ENCODE results near the gene FUT2.
"Not testable (repeated sequence)": the region's sequence is repeated elsewhere in the genome, so short reads cannot be mapped to it uniquely, and the experiment has no call there.

Gene FUT2

GRCh38 chr19:48676487-48676886 is 19.3 kb upstream of the FUT2 start:
- Histone ChIP-seq H3K9me3 (ENCODE audit: insufficient read depth, low read depth, low read length) (no peaks in the 10 kb centered on the region), H3K4me1 (ENCODE audit: insufficient read depth, low read length, poor library complexity, severe bottlenecking) (peaks cover 5% of the 10 kb centered on the region), H3K4me2 (ENCODE audit: low read depth, low read length, poor library complexity, severe bottlenecking) (no peak overlapping the region), H3K36me3 (ENCODE audit: insufficient read depth, low read length) (no peaks in the 10 kb centered on the region), H3K79me2 (ENCODE audit: insufficient read depth, low read length) (no peaks in the 10 kb centered on the region), H3K9ac (ENCODE audit: low read depth, low read length, poor library complexity, severe bottlenecking) (no peak overlapping the region), H3F3A (ENCODE audit: low read depth) (no peaks in the 10 kb centered on the region), H3K27me3 (ENCODE audit: insufficient read depth, low read length, poor library complexity, severe bottlenecking) (no peaks in the 10 kb centered on the region), H4K20me1 (ENCODE audit: insufficient read depth, low read length, poor library complexity, severe bottlenecking) (no peaks in the 10 kb centered on the region), H3K4me3 (ENCODE audit: low read length, poor library complexity, severe bottlenecking) (no peak overlapping the region), H3K9me2 (replicated peaks; ENCODE audit: low read depth, low read length) (no peaks in the 10 kb centered on the region), H2AFZ (ENCODE audit: low read length) (no peak overlapping the region)
- no peak for TF ChIP-seq EZH2phosphoT487 (IDR thresholded peaks at IDR 0.05; ENCODE audit: borderline replicate concordance)
- no peak for TF ChIP-seq CTCF (conservative IDR thresholded peaks at IDR 0.05; ENCODE audit: low read length)

- peaks cover 5% of the 10 kb centered on the region for H3K4me1 ChIP-seq (ENCODE audit: insufficient read depth, low read length, poor library complexity, severe bottlenecking)
- no peak overlapping the region for H3K4me2 ChIP-seq (ENCODE audit: low read depth, low read length, poor library complexity, severe bottlenecking)
- H3K27me3 ChIP-seq (ENCODE audit: insufficient read depth, low read length, poor library complexity, severe bottlenecking) = no peaks in the 10 kb centered on the region
- no peaks in the 10 kb centered on the region for H3K79me2 ChIP-seq (ENCODE audit: insufficient read depth, low read length)
- no peaks in the 10 kb centered on the region for H3F3A ChIP-seq (ENCODE audit: low read depth)
- no peak overlapping the region for H3K4me3 ChIP-seq (ENCODE audit: low read length, poor library complexity, severe bottlenecking)
- H3K36me3 ChIP-seq (ENCODE audit: insufficient read depth, low read length) = no peaks in the 10 kb centered on the region
- no peak overlapping the region for H3K9ac ChIP-seq (ENCODE audit: low read depth, low read length, poor library complexity, severe bottlenecking)
- no peaks in the 10 kb centered on the region for H3K9me2 ChIP-seq (replicated peaks; ENCODE audit: low read depth, low read length)
- TF ChIP-seq CTCF (conservative IDR thresholded peaks at IDR 0.05; ENCODE audit: low read length) (no peak), EZH2phosphoT487 (IDR thresholded peaks at IDR 0.05; ENCODE audit: borderline replicate concordance) (no peak)
- no peak overlapping the region for H2AFZ ChIP-seq (ENCODE audit: low read length)
- no peaks in the 10 kb centered on the region for H4K20me1 ChIP-seq (ENCODE audit: insufficient read depth, low read length, poor library complexity, severe bottlenecking)
- no peaks in the 10 kb centered on the region for H3K9me3 ChIP-seq (ENCODE audit: insufficient read depth, low read depth, low read length)
These were observed 18.9 kb upstream of the FUT2 start for GRCh38 chr19:48676887-48677286.

- no peaks in the 10 kb centered on the region for H3K27me3 ChIP-seq (ENCODE audit: insufficient read depth, low read length, poor library complexity, severe bottlenecking)
- no peak overlapping the region for H2AFZ ChIP-seq (ENCODE audit: low read length)
- H3K79me2 ChIP-seq (ENCODE audit: insufficient read depth, low read length) = no peaks in the 10 kb centered on the region
- no peaks in the 10 kb centered on the region for H3K9me2 ChIP-seq (replicated peaks; ENCODE audit: low read depth, low read length)
- H3K9ac ChIP-seq (ENCODE audit: low read depth, low read length, poor library complexity, severe bottlenecking) = no peak overlapping the region
- TF ChIP-seq EZH2phosphoT487 (IDR thresholded peaks at IDR 0.05; ENCODE audit: borderline replicate concordance) = no peak
- H3K4me2 ChIP-seq (ENCODE audit: low read depth, low read length, poor library complexity, severe bottlenecking) = no peak overlapping the region
- H3K36me3 ChIP-seq (ENCODE audit: insufficient read depth, low read length) = no peaks in the 10 kb centered on the region
- no peaks in the 10 kb centered on the region for H3K9me3 ChIP-seq (ENCODE audit: insufficient read depth, low read depth, low read length)
- H3K4me1 ChIP-seq (ENCODE audit: insufficient read depth, low read length, poor library complexity, severe bottlenecking) = peaks cover 5% of the 10 kb centered on the region
- H3F3A ChIP-seq (ENCODE audit: low read depth) = no peaks in the 10 kb centered on the region
- no peak overlapping the region for H3K4me3 ChIP-seq (ENCODE audit: low read length, poor library complexity, severe bottlenecking)
- no peaks in the 10 kb centered on the region for H4K20me1 ChIP-seq (ENCODE audit: insufficient read depth, low read length, poor library complexity, severe bottlenecking)
These were observed 17.6 kb upstream of the FUT2 start for GRCh38 chr19:48678201-48678600.

- H3K4me2 ChIP-seq (ENCODE audit: low read depth, low read length, poor library complexity, severe bottlenecking); H3K9me3 ChIP-seq (ENCODE audit: insufficient read depth, low read depth, low read length); H2AFZ ChIP-seq (ENCODE audit: low read length); H3K9ac ChIP-seq (ENCODE audit: low read depth, low read length, poor library complexity, severe bottlenecking); H3K4me3 ChIP-seq (ENCODE audit: low read length, poor library complexity, severe bottlenecking); H3K79me2 ChIP-seq (ENCODE audit: insufficient read depth, low read length); H3K36me3 ChIP-seq (ENCODE audit: insufficient read depth, low read length); H3K4me1 ChIP-seq (ENCODE audit: insufficient read depth, low read length, poor library complexity, severe bottlenecking); H3K27me3 ChIP-seq (ENCODE audit: insufficient read depth, low read length, poor library complexity, severe bottlenecking); H3F3A ChIP-seq (ENCODE audit: low read depth); H4K20me1 ChIP-seq (ENCODE audit: insufficient read depth, low read length, poor library complexity, severe bottlenecking); H3K9me2 ChIP-seq (replicated peaks; ENCODE audit: low read depth, low read length): not testable (repeated sequence)
These were observed 15.8 kb upstream of the FUT2 start for GRCh38 chr19:48680006-48680405.

Data from Loucy (cell line).